Thyroid gland (tissue), 4 donors: Measurements from ENCODE around the gene PLIN5.

Experiments
- CTCF ChIP-seq, 6 experiments: fragments of 200-600 bp in 3 of 6; fragments of 450-650 bp in 3 of 6; sonication (generic) in 3 of 6; IDR thresholded peaks; one replicate each; pipeline ENCODE4 v1.5.1; 2016 to 2019; ENCODE audit warnings: antibody characterized with exemption in 6 of 6, mild to moderate bottlenecking in 2 of 6, inconsistent platforms in 1 of 6, moderate library complexity in 1 of 6
- POLR2A ChIP-seq, 2 donors: fragments of 450-650 bp; IDR thresholded peaks; one replicate each; pipeline ENCODE4 v1.6.1; 2017; ENCODE audit warnings: antibody characterized with exemption in 2 of 2, mild to moderate bottlenecking in 2 of 2, moderate library complexity in 1 of 2

- TF ChIP-seq CTCF (IDR thresholded peaks at IDR 0.05), result no peak
- TF ChIP-seq POLR2A (IDR thresholded peaks at IDR 0.05), result no peak
These were observed 41.7 kb downstream of the PLIN5 start for GRCh38 chr19:4493104-4493928.
